H7 (cell line): ENCODE data around the gene TMEM44. TPM values are rescaled to one million over a fixed set of nuclear protein-coding genes. Genes with fewer than 3 reads are reported as not detected.
"Not testable (repeated sequence)": the region's sequence is repeated elsewhere in the genome, so short reads cannot be mapped to it uniquely, and the experiment has no call there.

Experiments used
- DNase-seq: peaks from one replicate; pipeline ENCODE4 v3.0.0; 2012
- H3K27me3 ChIP-seq: 2 replicates; pipeline ENCODE4 v1.6.0; 2011; ENCODE audit warnings: mild to moderate bottlenecking, low read length; ENCODE audit not compliant: control insufficient read depth, insufficient read depth
- H3K36me3 ChIP-seq: replicated peaks from 2 replicates; pipeline ENCODE4 v1.5.1; 2011; ENCODE audit warnings: low read length; ENCODE audit not compliant: control insufficient read depth, insufficient read depth
- H3K4me3 ChIP-seq: 2 replicates; pipeline ENCODE4 v1.5.1; 2011; ENCODE audit warnings: low read depth, mild to moderate bottlenecking, control low read depth, low read length, moderate library complexity; ENCODE audit not compliant: insufficient read depth
- total RNA-seq: library from RNA; depleted of rRNA; stranded (reverse); fragments of >200 nt; shearing (Covaris generic); gene quantifications from 2 replicates; pipeline ENCODE4 v1.2.3, GENCODE V29; 2014

TMEM44 gene
- total RNA-seq, 1 experiment from 2014 or later: 5.4 TPM

- Histone ChIP-seq H3K36me3 (no peaks in the 10 kb centered on the region; the same call in 1 of the 2 replicates), H3K27me3 (peaks cover 2% of the 10 kb centered on the region), H3K4me3 (no peak overlapping the region)
- no peak for DNase-seq
These were observed 1.5 kb downstream of the TMEM44 start for GRCh38 chr3:194631696-194632095.

DNA sequence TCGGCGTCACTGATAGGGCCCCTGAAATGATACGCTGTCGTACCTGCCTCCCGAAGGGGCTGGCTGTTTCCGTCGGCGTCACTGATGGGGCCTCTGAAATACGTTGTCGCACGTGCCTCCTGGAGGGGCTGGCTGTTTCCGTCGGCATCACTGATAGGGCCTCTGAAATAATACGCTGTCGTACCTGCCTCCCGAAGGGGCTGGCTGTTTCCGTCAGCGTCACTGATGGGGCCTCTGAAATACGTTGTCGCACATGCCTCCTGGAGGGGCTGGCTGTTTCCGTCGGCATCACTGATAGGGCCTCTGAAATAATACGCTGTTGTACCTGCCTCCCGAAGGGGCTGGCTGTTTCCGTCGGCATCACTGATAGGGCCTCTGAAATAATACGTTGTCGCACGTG lies 2.5 kb downstream of the TMEM44 start:
- not testable (repeated sequence) for DNase-seq, H3K4me3 ChIP-seq, H3K36me3 ChIP-seq, H3K27me3 ChIP-seq

GRCh38 chr3:194624956-194625355 lies 8.3 kb downstream of the TMEM44 start:
- DNase-seq: no peak
- no peaks in the 10 kb centered on the region for H3K27me3 ChIP-seq
- peaks cover 4% of the 10 kb centered on the region for H3K36me3 ChIP-seq
- H3K4me3 ChIP-seq: no peak overlapping the region

DNA sequence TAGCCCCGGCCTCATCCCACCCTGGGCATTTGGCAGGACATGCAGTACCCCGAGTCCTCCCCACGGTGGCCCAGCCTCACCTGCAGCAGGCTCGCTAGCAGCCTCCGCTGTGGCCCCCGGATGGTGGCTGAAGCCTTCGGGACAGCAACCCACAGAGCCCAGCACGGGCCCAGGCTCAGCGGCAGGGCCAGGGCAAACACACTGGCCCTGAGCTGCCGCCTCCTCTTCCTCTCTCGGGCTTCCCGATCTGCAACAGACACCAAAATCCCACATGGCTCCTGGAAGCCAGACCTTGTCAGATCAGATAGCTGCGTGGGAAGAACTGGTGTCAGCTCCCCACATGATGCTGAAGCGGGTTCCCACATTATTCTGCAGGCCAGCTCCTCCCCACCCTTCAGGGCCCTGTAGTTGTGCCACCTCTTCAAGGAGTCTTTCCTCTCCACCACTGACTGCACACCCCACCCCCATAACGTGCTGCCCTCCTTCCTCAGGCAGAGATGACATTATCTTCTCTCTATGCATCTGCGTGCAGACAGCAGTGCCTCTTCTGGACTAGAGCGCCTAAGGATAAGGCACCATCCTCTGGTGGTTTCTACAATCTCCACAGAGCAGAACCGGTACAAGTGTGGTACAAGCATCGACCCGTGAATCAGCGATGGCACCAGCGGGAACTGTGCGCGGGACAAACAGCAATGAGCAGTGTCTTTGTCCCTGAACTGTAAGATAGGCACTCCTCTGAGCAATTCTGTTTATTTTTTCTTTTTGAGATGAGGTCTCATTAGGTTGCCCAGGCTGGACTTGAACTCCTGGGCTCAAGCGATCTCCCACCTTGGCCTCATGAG lies 9.5 kb downstream of the TMEM44 start:
- H3K27me3 ChIP-seq: no peaks in the 10 kb centered on the region
- no peak overlapping the region for H3K4me3 ChIP-seq
- peaks cover 4% of the 10 kb centered on the region for H3K36me3 ChIP-seq
- DNase-seq: peak; percentile 79

DNA sequence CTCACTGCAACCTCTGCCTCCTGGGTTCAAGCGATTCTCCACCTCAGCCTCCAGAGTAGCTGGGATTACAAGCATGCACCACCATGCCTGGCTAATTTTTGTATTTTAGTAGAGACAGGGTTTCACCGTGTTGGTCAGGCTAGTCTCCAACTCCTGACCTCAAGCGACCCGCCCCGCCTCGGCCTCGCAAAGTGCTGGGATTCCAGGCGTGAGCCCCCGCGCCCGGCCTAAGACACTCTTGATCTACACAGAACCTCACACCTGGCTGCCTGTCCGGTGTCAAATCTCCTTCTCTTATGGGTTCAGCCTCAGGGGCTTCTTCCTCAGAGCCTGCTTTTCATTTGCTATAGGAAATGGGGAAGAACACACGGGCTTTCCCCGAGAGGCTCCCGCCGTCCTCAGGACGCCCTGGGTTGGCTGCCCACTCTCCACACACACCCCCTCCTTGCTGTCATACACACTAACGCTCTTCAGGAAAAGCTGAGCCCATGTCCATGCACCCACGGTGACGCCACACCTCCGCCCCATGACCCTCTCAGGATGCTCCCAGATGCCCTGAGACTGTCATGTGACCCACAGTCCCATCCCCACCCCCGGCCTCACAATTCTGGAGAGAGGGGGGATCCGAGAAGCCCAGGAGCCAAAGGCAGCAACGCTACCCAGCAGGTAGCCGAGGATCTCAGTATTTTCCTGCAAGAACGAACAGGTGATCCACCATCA lies 10.4 kb downstream of the TMEM44 start:
- Histone ChIP-seq H3K4me3 (no peak overlapping the region), H3K36me3 (peaks cover 4% of the 10 kb centered on the region), H3K27me3 (no peaks in the 10 kb centered on the region)
- DNase-seq: peak; percentile 41

DNA sequence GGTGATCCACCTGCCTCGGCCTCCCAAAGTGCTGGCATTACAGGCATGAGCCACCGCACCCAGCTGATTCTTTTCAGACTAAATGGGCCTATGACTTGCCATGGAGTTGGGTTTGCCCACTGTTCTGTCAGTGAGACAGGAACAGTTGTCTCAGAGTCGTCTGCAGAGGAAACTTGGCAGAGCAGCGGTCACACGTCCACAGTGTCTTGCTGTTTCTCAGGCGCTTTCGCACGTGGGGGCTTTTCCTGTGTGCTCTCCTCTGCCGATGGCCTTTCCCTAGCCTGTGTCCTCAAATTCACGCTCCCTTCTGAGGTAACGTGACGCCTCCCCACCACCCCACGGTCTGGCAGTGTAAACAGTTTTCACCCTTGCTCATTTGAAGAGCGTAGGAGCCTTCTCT lies 11.3 kb downstream of the TMEM44 start:
- Histone ChIP-seq H3K4me3 (no peak overlapping the region), H3K36me3 (peaks cover 4% of the 10 kb centered on the region), H3K27me3 (no peaks in the 10 kb centered on the region)
- DNase-seq: no peak

DNA sequence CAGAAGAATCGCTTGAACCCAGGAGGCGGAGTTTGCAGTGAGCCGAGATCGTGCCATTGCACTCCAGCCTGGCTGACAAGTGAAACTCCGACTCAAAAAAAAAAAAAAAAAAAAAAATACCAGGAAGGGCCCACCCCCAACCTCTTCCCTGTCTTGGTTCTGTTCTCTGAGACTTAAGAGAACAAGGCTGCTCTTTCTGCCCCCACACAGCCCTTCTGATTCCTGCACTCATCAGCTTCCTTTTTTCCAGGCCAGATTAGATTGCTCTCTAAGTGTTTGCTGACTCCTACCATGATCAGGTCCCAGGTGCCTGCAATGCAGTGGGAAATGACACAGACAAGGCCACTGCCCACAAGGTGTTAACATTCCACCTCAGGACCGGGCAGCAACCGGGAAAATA lies 13.0 kb downstream of the TMEM44 start:
- Histone ChIP-seq H3K36me3 (0 out of 2 replicates have a peak, but pooled peaks cover 2% of the 10 kb centered on the region), H3K4me3 (no peak overlapping the region), H3K27me3 (no peaks in the 10 kb centered on the region)
- no peak for DNase-seq

GRCh38 chr3:194619741-194620140 lies 13.5 kb downstream of the TMEM44 start:
- no peak for DNase-seq
- H3K36me3 ChIP-seq: 0 out of 2 replicates have a peak, but pooled peaks cover 2% of the 10 kb centered on the region
- no peak overlapping the region for H3K4me3 ChIP-seq
- H3K27me3 ChIP-seq: no peaks in the 10 kb centered on the region

DNA sequence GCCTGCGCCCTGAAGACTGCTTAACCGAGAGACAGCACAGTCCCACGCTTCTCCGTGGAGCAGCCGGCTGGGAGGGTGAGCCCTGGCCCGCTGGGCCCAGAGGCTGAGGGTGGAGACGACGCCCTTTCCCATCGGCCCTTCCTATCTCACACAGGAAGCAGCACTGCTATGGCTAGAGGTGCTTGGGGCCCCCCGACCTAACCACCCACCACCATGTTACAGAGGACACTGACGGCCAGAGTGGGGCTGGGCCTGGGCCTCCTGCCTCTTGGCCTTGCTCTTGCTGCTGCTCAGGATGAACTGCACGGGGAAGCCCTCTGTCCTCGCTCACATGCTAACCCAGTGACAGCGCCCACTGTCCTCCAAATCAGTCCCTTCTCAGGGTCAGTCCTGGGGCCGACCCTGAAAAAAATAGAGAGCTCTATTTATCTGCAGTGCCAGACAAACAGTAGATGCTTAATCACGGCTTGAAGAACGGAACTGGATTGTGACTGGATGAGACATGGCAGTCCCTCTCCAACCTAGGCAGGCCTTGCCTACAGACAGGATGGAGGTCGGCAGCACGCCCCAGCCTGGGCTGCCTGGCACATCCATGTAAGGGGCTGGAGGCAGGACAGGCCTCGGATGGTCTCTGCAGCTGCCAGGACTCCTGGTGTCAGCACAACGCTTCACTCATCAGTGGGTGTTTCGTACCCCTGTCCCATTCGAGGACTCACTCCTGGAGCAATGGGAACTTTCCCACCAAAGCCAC lies 14.2 kb downstream of the TMEM44 start:
- H3K36me3 ChIP-seq: 0 out of 2 replicates have a peak, but pooled peaks cover 2% of the 10 kb centered on the region
- H3K4me3 ChIP-seq: no peak overlapping the region
- no peaks in the 10 kb centered on the region for H3K27me3 ChIP-seq
- peak; percentile 54 for DNase-seq

GRCh38 chr3:194617827-194618226 lies 15.4 kb downstream of the TMEM44 start:
- Histone ChIP-seq H3K4me3 (no peak overlapping the region), H3K27me3 (no peaks in the 10 kb centered on the region), H3K36me3 (0 out of 2 replicates have a peak, but pooled peaks cover 2% of the 10 kb centered on the region)
- no peak for DNase-seq

- Histone ChIP-seq H3K36me3 (0 out of 2 replicates have a peak, but pooled peaks cover 2% of the 10 kb centered on the region), H3K27me3 (no peaks in the 10 kb centered on the region), H3K4me3 (no peak overlapping the region)
- peak; percentile 63 for DNase-seq
These were observed 16.0 kb downstream of the TMEM44 start for GRCh38 chr3:194617143-194617671.

- H3K27me3 ChIP-seq: no peaks in the 10 kb centered on the region
- H3K4me3 ChIP-seq: no peak overlapping the region
- 0 out of 2 replicates have a peak, but pooled peaks cover 2% of the 10 kb centered on the region for H3K36me3 ChIP-seq
These were observed 18.0 kb downstream of the TMEM44 start for GRCh38 chr3:194615226-194615625.

DNA sequence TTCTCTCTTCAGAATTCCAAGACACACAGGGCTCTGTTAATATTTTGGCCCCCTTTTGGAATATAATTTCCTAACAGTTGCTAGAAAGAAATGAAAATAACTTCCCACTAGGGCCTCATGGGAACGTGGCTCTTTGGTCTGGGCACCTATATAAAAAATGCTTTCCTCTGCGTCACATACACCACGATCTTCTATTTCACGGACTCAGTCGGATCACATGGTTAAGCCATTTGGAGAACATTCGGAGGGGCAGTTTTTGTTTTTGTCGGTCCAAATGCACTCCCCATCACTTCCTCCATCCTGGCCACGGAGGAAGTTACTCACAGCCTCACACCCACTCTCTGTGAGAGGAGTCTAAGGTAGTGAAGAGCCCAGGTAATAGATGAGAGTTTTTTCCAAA lies 21.0 kb downstream of the TMEM44 start:
- no peak for DNase-seq
- Histone ChIP-seq H3K36me3 (0 out of 2 replicates have a peak, but pooled peaks cover 2% of the 10 kb centered on the region), H3K27me3 (no peaks in the 10 kb centered on the region), H3K4me3 (no peak overlapping the region)

More at GRCh38 chr3:194615226-194615625, 18.0 kb downstream of the TMEM44 start:
- no peak for DNase-seq

GRCh38 chr3:194610689-194611088 lies 22.5 kb downstream of the TMEM44 start:
- Histone ChIP-seq H3K27me3 (no peaks in the 10 kb centered on the region), H3K36me3 (0 out of 2 replicates have a peak, but pooled peaks cover 2% of the 10 kb centered on the region), H3K4me3 (no peak overlapping the region)
- no peak for DNase-seq
